Esophagus muscularis mucosa (tissue), 4 donors: ENCODE measurements around the gene CNKSR1. TPM values are rescaled to one million over a fixed set of nuclear protein-coding genes. Genes with fewer than 3 reads are reported as not detected.

Experiments
- DNase-seq: peaks from one replicate; pipeline ENCODE4 v3.0.0-alpha.2; 2017; ENCODE audit errors: extremely low spot score
- H3K27ac ChIP-seq, 4 donors: fragments of 200-600 bp; sonication (generic); replicated peaks in 1 of 4; 1 replicate in 3 of 4; 2 replicates in 1 of 4; pipeline ENCODE4 v1.5.1; 2016 to 2019; ENCODE audit warnings: mild to moderate bottlenecking in 1 of 4
- H3K27me3 ChIP-seq, 4 donors: fragments of 200-600 bp; sonication (generic); one replicate each; pipeline versions ENCODE4 v1.5.1 to v1.6.0; 2016 to 2019
- H3K36me3 ChIP-seq, 4 donors: fragments of 200-600 bp; sonication (generic); one replicate each; pipeline ENCODE4 v1.5.1; 2016 to 2019
- H3K4me1 ChIP-seq, 4 donors: fragments of 200-600 bp; sonication (generic); one replicate each; pipeline ENCODE4 v1.5.1; 2016 to 2019
- H3K4me3 ChIP-seq, 4 donors: fragments of 200-600 bp; sonication (generic); 1 replicate in 2 of 4; 2 replicates in 2 of 4; pipeline ENCODE4 v1.5.1; 2016 to 2019; ENCODE audit warnings: mild to moderate bottlenecking in 4 of 4, moderate library complexity in 1 of 4
- H3K9me3 ChIP-seq, 4 donors: fragments of 200-600 bp; sonication (generic); 1 replicate in 3 of 4; 2 replicates in 1 of 4; pipeline ENCODE4 v1.5.1; 2016 to 2019
- EP300 ChIP-seq: sonication (generic); formaldehyde crosslinking; IDR thresholded peaks from one replicate; pipeline ENCODE4 v1.6.1; 2017; ENCODE audit warnings: antibody characterized with exemption
- POLR2A ChIP-seq: fragments of 450-650 bp; IDR thresholded peaks from one replicate; pipeline ENCODE4 v1.6.1; 2017; ENCODE audit warnings: antibody characterized with exemption, moderate library complexity, mild to moderate bottlenecking, low read depth
- POLR2AphosphoS5 ChIP-seq, 2 donors: sonication (generic); formaldehyde crosslinking; IDR thresholded peaks; one replicate each; pipeline ENCODE4 v1.6.1; 2017; ENCODE audit warnings: antibody characterized with exemption in 2 of 2
- WGBS: methylation state at CpG from one replicate; pipeline ENCODE4 v1.1.5; 2018; 5-methylcytosine and 5-hydroxymethylcytosine counted together
- intact Hi-C: fragments of 100-400 bp; cut with DNase I; formaldehyde crosslinking; loops from one replicate; pipeline ENCODE4 v1.15.1; 2023
- total RNA-seq, 4 donors: library from RNA; depleted of rRNA; stranded (reverse); fragments of >200 nt; gene quantifications; one replicate each; pipeline versions ENCODE4 v1.1.0 to v1.2.1, GENCODE V29; 2016
- TF ChIP-seq, protein P1 (sequence below), 3 experiments: fragments of 200-600 bp in 2 of 3; fragments of 450-650 bp in 1 of 3; sonication (generic) in 2 of 3; IDR thresholded peaks; one replicate each; pipeline ENCODE4 v1.5.1; 2017 to 2019; ENCODE audit warnings: antibody characterized with exemption in 3 of 3, mild to moderate bottlenecking in 2 of 3, moderate library complexity in 1 of 3

CNKSR1 gene
- total RNA-seq, 4 donors from 2014 or later, result 1.4 to 2.6 (median 1.9) TPM

GRCh38 chr1:26169198-26169554 is 8.1 kb upstream of the CNKSR1 start:
- peak overlapping the region; percentile 77 to 89 (median 77) for H3K27ac ChIP-seq
- TF ChIP-seq EP300, result no peak
- TF ChIP-seq POLR2A, result no peak
- no peak for TF ChIP-seq POLR2AphosphoS5 (IDR thresholded peaks at IDR 0.05)
- TF ChIP-seq, protein P1, sequence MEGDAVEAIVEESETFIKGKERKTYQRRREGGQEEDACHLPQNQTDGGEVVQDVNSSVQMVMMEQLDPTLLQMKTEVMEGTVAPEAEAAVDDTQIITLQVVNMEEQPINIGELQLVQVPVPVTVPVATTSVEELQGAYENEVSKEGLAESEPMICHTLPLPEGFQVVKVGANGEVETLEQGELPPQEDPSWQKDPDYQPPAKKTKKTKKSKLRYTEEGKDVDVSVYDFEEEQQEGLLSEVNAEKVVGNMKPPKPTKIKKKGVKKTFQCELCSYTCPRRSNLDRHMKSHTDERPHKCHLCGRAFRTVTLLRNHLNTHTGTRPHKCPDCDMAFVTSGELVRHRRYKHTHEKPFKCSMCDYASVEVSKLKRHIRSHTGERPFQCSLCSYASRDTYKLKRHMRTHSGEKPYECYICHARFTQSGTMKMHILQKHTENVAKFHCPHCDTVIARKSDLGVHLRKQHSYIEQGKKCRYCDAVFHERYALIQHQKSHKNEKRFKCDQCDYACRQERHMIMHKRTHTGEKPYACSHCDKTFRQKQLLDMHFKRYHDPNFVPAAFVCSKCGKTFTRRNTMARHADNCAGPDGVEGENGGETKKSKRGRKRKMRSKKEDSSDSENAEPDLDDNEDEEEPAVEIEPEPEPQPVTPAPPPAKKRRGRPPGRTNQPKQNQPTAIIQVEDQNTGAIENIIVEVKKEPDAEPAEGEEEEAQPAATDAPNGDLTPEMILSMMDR (IDR thresholded peaks at IDR 0.05), result no peak
- intact Hi-C loops, result no loop called here
- H3K27me3 ChIP-seq, result no peaks in the 10 kb centered on the region
- WGBS, result 50% methylated on average over 4 of the region's 4 CpGs
- peaks cover 0 to 12% (median 7%) of the 10 kb centered on the region in 4 donors for H3K36me3 ChIP-seq
- H3K4me3 ChIP-seq, result peak overlapping the region; percentile 74 to 97 (median 91)
- H3K4me1 ChIP-seq, result peaks cover 26 to 33% (median 30%) of the 10 kb centered on the region in 4 donors
- DNase-seq, result no peak
- H3K9me3 ChIP-seq, result no peaks in the 10 kb centered on the region

- H3K9me3 ChIP-seq, result no peaks in the 10 kb centered on the region
- intact Hi-C loops, result loop anchor here (2.0 to 5.0 kb wide), 2 partner anchors 65 to 152 kb away; partner anchors contain the start of gene CEP85
- H3K4me3 ChIP-seq, result peak within 1 kb of the TSS; percentile 74 to 97 (median 91)
- no peaks in the 10 kb centered on the region for H3K27me3 ChIP-seq
- peaks cover 0 to 12% (median 7%) of the 10 kb centered on the region in 4 donors for H3K36me3 ChIP-seq
- WGBS, result 5% methylated on average over 14 of the region's 76 CpGs
- peaks cover 20 to 28% (median 24%) of the 10 kb centered on the region in 4 donors for H3K4me1 ChIP-seq
- peak within 1 kb of the TSS; percentile 77 to 89 (median 77) for H3K27ac ChIP-seq
- TF ChIP-seq POLR2AphosphoS5 (IDR thresholded peaks at IDR 0.05), result peak; percentile 83 to 85
- peak; percentile 66 for TF ChIP-seq POLR2A
- TF ChIP-seq, protein P1 (IDR thresholded peaks at IDR 0.05), result peak; percentile 87 to 93 (median 92)
- no peak for TF ChIP-seq EP300
- DNase-seq, result peak; percentile 97
Measured at GRCh38 chr1:26169669-26170471, 7.4 kb upstream of the CNKSR1 start, which contains the start of gene ZNF593. Gene ZNF593 (plus strand): TSS chr1:26169908. CDS start chr1:26169984, 76 bp downstream.

- peaks cover 0 to 12% (median 7%) of the 10 kb centered on the region in 4 donors for H3K36me3 ChIP-seq
- H3K27ac ChIP-seq, result peak overlapping the region in 3 of 4 donors; percentile 77 to 89 (median 77)
- DNase-seq, result no peak
- peak overlapping the region; percentile 74 to 97 (median 91) for H3K4me3 ChIP-seq
- no peaks in the 10 kb centered on the region for H3K27me3 ChIP-seq
- TF ChIP-seq EP300, result no peak
- no peak for TF ChIP-seq POLR2A
- TF ChIP-seq, protein P1 (IDR thresholded peaks at IDR 0.05), result no peak
- TF ChIP-seq POLR2AphosphoS5 (IDR thresholded peaks at IDR 0.05), result no peak
- WGBS, result 81% methylated on average over 6 of the region's 9 CpGs
- H3K9me3 ChIP-seq, result no peaks in the 10 kb centered on the region
- intact Hi-C loops, result loop anchor here (2.0 to 5.0 kb wide), 2 partner anchors 64 to 152 kb away; partner anchors contain the start of gene CEP85
- peaks cover 19 to 28% (median 24%) of the 10 kb centered on the region in 4 donors for H3K4me1 ChIP-seq
Measured at GRCh38 chr1:26170472-26170821, 6.8 kb upstream of the CNKSR1 start.

DNA sequence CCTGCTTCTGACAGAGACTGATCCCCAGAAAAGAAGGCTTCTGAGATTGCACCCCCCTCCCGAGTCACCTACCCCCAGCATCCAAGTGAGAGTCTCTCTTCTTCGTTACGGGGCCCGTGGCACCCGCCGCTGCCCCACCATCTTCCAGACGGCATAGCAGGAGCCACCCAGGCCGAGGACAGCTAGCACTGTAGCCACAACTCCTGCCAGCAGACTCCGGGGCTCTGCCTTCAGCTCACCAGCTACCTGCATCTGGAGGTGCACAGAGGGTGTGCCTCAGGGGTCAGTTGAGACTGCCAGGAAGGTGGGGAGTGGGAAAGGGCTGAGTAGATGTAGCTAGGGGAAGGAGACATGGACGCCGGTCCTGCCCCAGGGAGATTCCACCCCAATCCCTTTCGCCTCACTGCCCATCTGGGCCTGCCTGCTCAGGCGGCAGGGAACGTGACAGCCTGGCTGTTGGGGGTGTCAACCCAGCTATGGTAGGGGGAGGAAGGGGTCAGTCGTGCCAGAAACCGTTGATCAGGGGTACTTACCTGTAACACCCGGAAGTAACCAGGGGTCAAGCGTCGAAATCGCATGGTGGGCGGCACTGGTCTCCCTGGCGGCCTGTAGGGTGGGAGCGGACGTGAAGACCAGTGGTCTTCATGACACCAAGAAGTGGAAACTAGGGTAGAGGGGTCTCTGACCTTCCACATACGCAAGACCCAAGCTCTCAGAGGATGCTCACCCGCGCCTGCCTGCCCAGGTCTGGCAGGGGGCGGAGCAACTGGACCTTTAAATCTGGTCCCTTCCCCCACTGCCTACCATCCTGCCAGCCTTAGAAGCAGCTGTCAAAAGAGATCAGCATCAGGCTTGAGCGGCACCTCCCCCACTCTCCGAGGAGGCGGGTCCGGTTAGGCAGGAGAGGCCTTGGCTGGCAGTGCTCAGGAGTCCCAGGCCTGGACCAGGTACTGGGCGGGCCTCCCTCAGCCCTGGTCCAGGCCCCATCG is 5.9 kb upstream of the CNKSR1 start, which contains the start of gene ZNF593OS:
Gene ZNF593OS (minus strand): TSS at position 749 of the 989 bp plus-strand sequence. CDS start 171 bp downstream, at position 578.
- 92% methylated on average over 32 of the region's 34 CpGs for WGBS
- intact Hi-C loops, result loop anchor here (2.0 to 5.0 kb wide), 2 partner anchors 63 to 151 kb away; partner anchors contain the start of gene CEP85
- no peak for DNase-seq
- H3K36me3 ChIP-seq, result peaks cover 0 to 12% (median 7%) of the 10 kb centered on the region in 4 donors
- TF ChIP-seq EP300, result no peak
- TF ChIP-seq POLR2A, result no peak
- TF ChIP-seq POLR2AphosphoS5 (IDR thresholded peaks at IDR 0.05), result no peak
- TF ChIP-seq, protein P1 (IDR thresholded peaks at IDR 0.05), result no peak
- peak within 1 kb of the TSS; percentile 74 to 97 (median 91) for H3K4me3 ChIP-seq
- H3K27ac ChIP-seq, result no peak within 1 kb of the TSS
- no peaks in the 10 kb centered on the region for H3K9me3 ChIP-seq
- H3K27me3 ChIP-seq, result no peaks in the 10 kb centered on the region
- peaks cover 19 to 28% (median 24%) of the 10 kb centered on the region in 4 donors for H3K4me1 ChIP-seq
